ENCODE data around the gene PLD5. TPM values are rescaled to one million over a fixed set of nuclear protein-coding genes. Genes with fewer than 3 reads are reported as not detected.

The PLD5 gene
- total RNA-seq, 2 donors from 2014 or later: 0.05 to 1.0 TPM

DNA sequence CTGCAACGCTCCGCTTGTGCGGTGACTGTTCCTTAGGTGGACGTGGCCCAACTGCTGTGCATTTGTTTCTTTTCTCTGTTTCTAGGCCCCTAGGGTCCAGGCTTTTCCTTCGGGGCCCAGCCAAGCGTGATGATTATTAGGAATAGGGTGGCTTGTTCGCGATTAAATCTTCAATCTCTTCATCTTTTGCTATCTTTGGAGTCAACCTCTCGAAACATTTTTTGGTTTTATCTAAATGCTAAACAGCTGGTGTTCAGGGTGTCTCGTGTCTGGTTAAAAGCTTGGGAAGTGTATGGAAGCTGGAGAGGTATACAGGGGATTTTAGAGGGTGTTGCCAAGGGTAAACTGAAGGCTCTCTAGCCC, 844 bp upstream of the PLD5 start:
- no peaks in the 10 kb centered on the region for H3K9me3 ChIP-seq
- H3K4me3 ChIP-seq: peak overlapping the region; percentile 23 to 40
- WGBS: 3% methylated on average over 10 of the region's 10 CpGs
- peaks cover 5% of the 10 kb centered on the region for H3K4me1 ChIP-seq (replicated peaks)
- DNase-seq (ENCODE audit: low spot score): no peak
- no peak overlapping the region for H3K27ac ChIP-seq
- TF ChIP-seq POLR2A (IDR thresholded peaks at IDR 0.05) (no peak), POLR2AphosphoS5 (IDR thresholded peaks at IDR 0.05) (no peak)
- TF ChIP-seq, protein P1, sequence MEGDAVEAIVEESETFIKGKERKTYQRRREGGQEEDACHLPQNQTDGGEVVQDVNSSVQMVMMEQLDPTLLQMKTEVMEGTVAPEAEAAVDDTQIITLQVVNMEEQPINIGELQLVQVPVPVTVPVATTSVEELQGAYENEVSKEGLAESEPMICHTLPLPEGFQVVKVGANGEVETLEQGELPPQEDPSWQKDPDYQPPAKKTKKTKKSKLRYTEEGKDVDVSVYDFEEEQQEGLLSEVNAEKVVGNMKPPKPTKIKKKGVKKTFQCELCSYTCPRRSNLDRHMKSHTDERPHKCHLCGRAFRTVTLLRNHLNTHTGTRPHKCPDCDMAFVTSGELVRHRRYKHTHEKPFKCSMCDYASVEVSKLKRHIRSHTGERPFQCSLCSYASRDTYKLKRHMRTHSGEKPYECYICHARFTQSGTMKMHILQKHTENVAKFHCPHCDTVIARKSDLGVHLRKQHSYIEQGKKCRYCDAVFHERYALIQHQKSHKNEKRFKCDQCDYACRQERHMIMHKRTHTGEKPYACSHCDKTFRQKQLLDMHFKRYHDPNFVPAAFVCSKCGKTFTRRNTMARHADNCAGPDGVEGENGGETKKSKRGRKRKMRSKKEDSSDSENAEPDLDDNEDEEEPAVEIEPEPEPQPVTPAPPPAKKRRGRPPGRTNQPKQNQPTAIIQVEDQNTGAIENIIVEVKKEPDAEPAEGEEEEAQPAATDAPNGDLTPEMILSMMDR (IDR thresholded peaks at IDR 0.05): no peak
- no peaks in the 10 kb centered on the region for H3K27me3 ChIP-seq (replicated peaks; ENCODE audit: insufficient read depth)
- intact Hi-C loops (cut with DNase I): no loop called here
- no peaks in the 10 kb centered on the region for H3K36me3 ChIP-seq

DNA sequence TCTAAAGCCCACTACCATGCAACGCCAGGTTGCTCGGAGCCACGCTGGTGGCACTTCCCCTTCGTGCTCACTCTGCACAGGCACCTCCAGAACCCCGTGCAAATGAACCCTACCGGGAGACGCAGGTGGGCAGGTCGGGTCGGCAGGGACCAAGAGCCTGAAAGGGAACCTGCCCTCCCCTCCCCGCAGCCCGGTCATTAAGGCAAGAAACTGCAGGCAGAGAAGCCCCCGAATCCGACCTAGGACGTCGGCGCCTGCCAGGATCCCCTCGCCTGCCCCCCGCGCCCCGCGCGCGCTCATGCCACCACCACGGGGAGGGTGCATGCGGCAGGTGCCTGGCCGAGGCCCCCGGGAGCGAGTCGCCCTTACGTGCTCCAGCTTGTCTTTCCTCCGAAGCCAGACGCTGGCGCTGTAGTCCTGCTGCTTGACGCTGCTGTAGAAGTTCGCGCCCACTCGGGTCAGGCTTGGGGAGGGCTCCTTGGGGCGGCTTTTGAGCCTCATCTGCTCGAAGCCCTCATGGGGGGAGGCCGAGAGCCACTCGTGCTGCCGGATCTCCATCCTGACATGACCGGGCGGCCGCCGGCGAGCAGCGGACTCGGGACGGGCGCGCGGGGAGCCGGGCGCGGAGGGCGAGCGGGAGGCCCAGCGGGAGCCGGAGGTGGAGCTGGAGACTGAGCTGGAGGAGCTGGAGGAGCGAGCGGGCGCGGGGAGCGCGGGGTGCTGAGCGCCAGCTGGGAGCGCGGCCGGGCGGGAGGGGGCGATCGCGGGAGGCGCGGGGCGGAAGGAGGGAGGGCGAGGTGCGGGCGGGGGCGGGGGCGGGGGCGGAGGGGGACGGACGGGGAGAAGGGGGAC, 552 bp downstream of the PLD5 start:
- Histone ChIP-seq H3K9me3 (no peaks in the 10 kb centered on the region), H3K4me1 (replicated peaks) (peaks cover 5% of the 10 kb centered on the region), H3K4me3 (peak overlapping the region; percentile 23 to 40), H3K36me3 (no peaks in the 10 kb centered on the region), H3K27me3 (replicated peaks; ENCODE audit: insufficient read depth) (no peaks in the 10 kb centered on the region), H3K27ac (no peak overlapping the region)
- WGBS: 2% methylated on average over 44 of the region's 85 CpGs
- intact Hi-C loops (cut with DNase I): no loop called here
- TF ChIP-seq, protein P1 (IDR thresholded peaks at IDR 0.05): no peak
- TF ChIP-seq POLR2A (IDR thresholded peaks at IDR 0.05): no peak
- no peak for TF ChIP-seq POLR2AphosphoS5 (IDR thresholded peaks at IDR 0.05)
- peak; percentile 13 for DNase-seq (ENCODE audit: low spot score)

DNA sequence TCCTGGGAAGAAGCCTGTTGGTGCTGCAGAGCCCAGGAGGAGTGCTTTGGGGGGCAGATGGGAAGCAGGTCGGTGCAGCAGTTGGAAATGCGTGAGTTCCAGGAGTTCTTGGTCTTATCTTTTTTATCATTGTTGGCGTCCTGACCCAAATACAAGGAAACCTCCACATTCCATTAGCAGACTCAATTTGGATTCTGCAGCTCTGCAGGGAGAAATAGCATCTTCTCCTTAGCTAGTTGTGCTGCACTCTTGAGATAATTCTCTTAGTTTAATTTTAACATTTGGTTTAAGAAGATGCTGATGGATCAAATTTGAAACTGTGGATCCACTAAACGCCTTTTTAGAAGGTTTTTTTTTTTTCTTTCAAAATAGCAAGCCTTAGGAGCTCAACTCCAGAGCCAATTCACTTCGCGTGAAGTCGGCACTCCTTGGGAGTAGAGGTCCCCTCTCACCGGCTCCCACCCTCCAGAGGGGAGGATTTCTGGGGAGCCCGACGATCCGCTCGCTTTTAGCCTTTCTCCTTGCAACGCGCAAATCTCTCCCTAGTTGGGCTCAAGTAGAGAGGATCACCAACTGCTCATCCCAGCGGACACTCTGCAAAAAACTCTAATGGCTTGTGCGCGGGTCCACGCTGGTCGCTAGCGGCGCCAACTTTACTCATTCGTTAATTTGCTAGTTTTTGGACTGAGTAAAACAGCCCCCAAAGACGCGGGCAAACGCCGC, 1.3 kb downstream of the PLD5 start:
- no peak overlapping the region for H3K27ac ChIP-seq
- 3% methylated on average over 26 of the region's 26 CpGs for WGBS
- DNase-seq (ENCODE audit: low spot score): no peak
- H3K9me3 ChIP-seq: no peaks in the 10 kb centered on the region
- no peaks in the 10 kb centered on the region for H3K36me3 ChIP-seq
- intact Hi-C loops (cut with DNase I): no loop called here
- H3K27me3 ChIP-seq (replicated peaks; ENCODE audit: insufficient read depth): no peaks in the 10 kb centered on the region
- TF ChIP-seq POLR2A (IDR thresholded peaks at IDR 0.05) (no peak), POLR2AphosphoS5 (IDR thresholded peaks at IDR 0.05) (no peak)
- TF ChIP-seq, protein P1 (IDR thresholded peaks at IDR 0.05): no peak
- H3K4me3 ChIP-seq: peak overlapping the region in 1 of 2 donors; percentile 40
- peaks cover 5% of the 10 kb centered on the region for H3K4me1 ChIP-seq (replicated peaks)

DNA sequence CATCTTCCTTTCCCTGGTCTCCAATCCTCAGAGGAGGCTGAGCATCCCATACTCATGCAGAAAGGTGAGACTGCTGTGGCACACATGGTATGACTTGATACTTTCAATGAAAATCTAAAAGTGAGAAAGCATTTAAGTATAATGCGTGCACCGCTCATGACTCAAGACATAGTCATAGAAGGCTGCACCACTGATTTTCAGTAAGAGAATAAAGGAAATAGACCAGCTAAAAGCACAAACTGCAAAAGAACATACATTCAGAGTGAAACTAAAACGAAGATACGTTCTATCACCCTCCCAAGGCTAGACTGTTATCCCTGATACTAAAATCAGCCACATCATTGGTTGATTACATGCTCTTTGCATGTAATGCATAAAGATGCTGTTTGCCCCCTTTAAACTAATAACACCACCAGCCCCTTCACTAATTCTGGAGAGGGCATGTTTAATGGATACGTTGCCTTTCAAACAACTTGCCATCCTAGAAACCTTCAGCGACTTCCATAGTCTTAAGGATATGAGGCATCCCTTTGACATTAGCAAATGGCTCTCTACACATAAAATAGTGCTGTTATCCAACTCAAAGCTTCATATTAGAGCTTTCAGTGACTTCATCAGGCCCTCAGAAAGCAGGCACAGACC, 2.1 kb downstream of the PLD5 start:
- no peak for DNase-seq (ENCODE audit: low spot score)
- no peak overlapping the region for H3K4me3 ChIP-seq
- no peak for TF ChIP-seq POLR2AphosphoS5 (IDR thresholded peaks at IDR 0.05)
- TF ChIP-seq POLR2A (IDR thresholded peaks at IDR 0.05): no peak
- TF ChIP-seq, protein P1 (IDR thresholded peaks at IDR 0.05): no peak
- intact Hi-C loops (cut with DNase I): no loop called here
- no peaks in the 10 kb centered on the region for H3K9me3 ChIP-seq
- no peaks in the 10 kb centered on the region for H3K27me3 ChIP-seq (replicated peaks; ENCODE audit: insufficient read depth)
- 70% methylated on average over 6 of the region's 6 CpGs for WGBS
- no peaks in the 10 kb centered on the region for H3K36me3 ChIP-seq
- H3K27ac ChIP-seq: no peak overlapping the region
- peaks cover 5% of the 10 kb centered on the region for H3K4me1 ChIP-seq (replicated peaks)
